ENCODE results near the gene MED27. TPM values are rescaled to one million over a fixed set of nuclear protein-coding genes. Genes with fewer than 3 reads are reported as not detected.

Gene MED27
- total and polyA plus RNA-seq, 2 of the 13 experiments (the other 11 are each of a cell fraction or from before 2014, with no cell fraction given): 16.9 to 19.0 TPM

DNA sequence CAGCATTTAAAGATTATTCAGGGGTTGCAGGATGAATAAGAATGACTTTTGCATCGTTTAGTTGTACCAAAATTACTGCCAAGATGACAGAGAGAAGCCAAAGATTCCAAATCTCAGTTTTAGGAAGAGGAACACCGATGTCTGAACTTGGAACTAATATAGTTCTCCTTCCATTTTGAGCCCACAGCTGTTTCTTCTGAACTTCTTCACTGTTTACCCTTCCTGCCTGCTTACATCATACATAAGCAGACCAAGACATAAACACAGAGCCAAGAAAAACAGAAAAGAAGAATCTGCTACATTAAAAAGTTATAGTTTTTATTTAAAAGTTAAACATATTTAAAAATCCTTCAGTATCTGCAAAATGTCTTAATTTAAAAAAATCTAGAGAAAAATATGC lies 192.8 kb downstream of the MED27 start (continued):
- TF ChIP-seq ZIK1 (CRISPR knock-in tag; IDR thresholded peaks at IDR 0.05; ENCODE audit: borderline replicate concordance, low read depth) (no peak), CENPX (CRISPR knock-in tag; IDR thresholded peaks at IDR 0.05) (no peak), ZBTB1 (CRISPR knock-in tag; IDR thresholded peaks at IDR 0.05; ENCODE audit: borderline replicate concordance) (no peak)

DNA sequence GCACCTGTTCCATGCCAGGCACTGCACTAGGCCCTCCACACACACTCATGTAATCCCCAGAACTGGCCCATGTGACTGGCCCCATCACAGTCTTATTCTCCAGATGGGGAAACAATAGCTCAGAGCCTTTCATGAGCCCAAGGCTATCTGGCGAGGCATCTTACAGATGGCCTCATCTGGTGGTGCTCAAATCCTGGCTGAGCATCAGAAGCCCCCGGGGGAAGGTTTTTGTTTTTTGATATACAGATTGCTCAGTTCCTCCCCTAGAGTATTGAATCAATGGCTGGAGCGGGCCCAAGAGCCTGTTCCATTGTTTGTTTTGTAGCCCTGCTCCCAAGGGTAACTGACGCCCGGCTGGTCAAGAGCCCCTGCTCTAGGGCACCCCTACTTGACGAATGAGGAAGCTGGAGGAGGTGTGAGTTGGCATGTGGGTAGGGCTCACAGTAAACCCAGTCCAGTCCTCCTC lies 194.5 kb downstream of the MED27 start:
- no TSS peak for BruUV-seq (replicated peaks)
- no peak for FAIRE-seq
- POLR2A ChIA-PET: no interaction called here
- Histone ChIP-seq H4K20me1 (ENCODE audit: insufficient read depth, low read length) (no peaks in the 10 kb centered on the region), H3K27me3 (ENCODE audit: control insufficient read depth in 1 of 2, insufficient read depth in 2 of 2, low read length in 2 of 2) (no peaks in the 10 kb centered on the region), H3K9ac (ENCODE audit: insufficient read depth, low read depth, low read length) (no peak overlapping the region), H3K4me1 (ENCODE audit: insufficient read depth, low read length) (no peaks in the 10 kb centered on the region), H3K9me3 (ENCODE audit: low read length) (no peaks in the 10 kb centered on the region), H2AFZ (ENCODE audit: low read length) (no peak overlapping the region), H3K79me2 (ENCODE audit: insufficient read depth, low read length) (no peaks in the 10 kb centered on the region), H3K27ac (ENCODE audit: extremely low read length, insufficient read depth, low read length) (no peak overlapping the region), H3K36me3 (replicated peaks in 1 of 2; ENCODE audit: control insufficient read depth in 1 of 2, insufficient read depth in 2 of 2, low read length in 2 of 2) (no peaks in the 10 kb centered on the region), H3K4me2 (ENCODE audit: low read depth, low read length) (no peak overlapping the region), H3K4me3 (replicated peaks in 1 of 3; ENCODE audit: insufficient read depth in 1 of 3, low read depth in 2 of 3, low read length in 3 of 3) (no peak overlapping the region)
- WGBS (ENCODE audit: low lambda C conversion rate): 97% methylated on average over 5 of the region's 6 CpGs
- no peak for ATAC-seq
- CTCF ChIA-PET (ENCODE audit: low intra/inter-chr PET ratio, low total read pairs): no interaction called here
- no peak for DNase-seq (ENCODE audit: low spot score)
- in situ Hi-C loops (cut with HindIII; ENCODE audit: extremely low pct_ligation_motif_present, low pct_unique_long_range_greater_than_20kb): no loop called here
- intact Hi-C loops (cut with micrococcal nuclease; ENCODE audit: unreplicated experiment): no loop called here
- TF ChIP-seq ELF4 (CRISPR knock-in tag; IDR thresholded peaks at IDR 0.05; ENCODE audit: borderline replicate concordance) (no peak), YEATS4 (CRISPR knock-in tag; IDR thresholded peaks at IDR 0.05; ENCODE audit: borderline replicate concordance) (no peak), ZNF383 (CRISPR knock-in tag; IDR thresholded peaks at IDR 0.05; ENCODE audit: borderline replicate concordance) (no peak), ZNF709 (CRISPR knock-in tag; IDR thresholded peaks at IDR 0.05) (no peak), ZNF33B (CRISPR knock-in tag; IDR thresholded peaks at IDR 0.05) (no peak), ASH2L (IDR thresholded peaks at IDR 0.05; ENCODE audit: insufficient read length, low read depth, low read length) (no peak)
- TF ChIP-seq, protein P1, sequence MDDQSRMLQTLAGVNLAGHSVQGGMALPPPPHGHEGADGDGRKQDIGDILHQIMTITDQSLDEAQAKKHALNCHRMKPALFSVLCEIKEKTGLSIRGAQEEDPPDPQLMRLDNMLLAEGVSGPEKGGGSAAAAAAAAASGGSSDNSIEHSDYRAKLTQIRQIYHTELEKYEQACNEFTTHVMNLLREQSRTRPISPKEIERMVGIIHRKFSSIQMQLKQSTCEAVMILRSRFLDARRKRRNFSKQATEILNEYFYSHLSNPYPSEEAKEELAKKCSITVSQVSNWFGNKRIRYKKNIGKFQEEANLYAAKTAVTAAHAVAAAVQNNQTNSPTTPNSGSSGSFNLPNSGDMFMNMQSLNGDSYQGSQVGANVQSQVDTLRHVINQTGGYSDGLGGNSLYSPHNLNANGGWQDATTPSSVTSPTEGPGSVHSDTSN (CRISPR knock-in tag; IDR thresholded peaks at IDR 0.05; ENCODE audit: borderline replicate concordance): no peak
- TF ChIP-seq, protein P2, sequence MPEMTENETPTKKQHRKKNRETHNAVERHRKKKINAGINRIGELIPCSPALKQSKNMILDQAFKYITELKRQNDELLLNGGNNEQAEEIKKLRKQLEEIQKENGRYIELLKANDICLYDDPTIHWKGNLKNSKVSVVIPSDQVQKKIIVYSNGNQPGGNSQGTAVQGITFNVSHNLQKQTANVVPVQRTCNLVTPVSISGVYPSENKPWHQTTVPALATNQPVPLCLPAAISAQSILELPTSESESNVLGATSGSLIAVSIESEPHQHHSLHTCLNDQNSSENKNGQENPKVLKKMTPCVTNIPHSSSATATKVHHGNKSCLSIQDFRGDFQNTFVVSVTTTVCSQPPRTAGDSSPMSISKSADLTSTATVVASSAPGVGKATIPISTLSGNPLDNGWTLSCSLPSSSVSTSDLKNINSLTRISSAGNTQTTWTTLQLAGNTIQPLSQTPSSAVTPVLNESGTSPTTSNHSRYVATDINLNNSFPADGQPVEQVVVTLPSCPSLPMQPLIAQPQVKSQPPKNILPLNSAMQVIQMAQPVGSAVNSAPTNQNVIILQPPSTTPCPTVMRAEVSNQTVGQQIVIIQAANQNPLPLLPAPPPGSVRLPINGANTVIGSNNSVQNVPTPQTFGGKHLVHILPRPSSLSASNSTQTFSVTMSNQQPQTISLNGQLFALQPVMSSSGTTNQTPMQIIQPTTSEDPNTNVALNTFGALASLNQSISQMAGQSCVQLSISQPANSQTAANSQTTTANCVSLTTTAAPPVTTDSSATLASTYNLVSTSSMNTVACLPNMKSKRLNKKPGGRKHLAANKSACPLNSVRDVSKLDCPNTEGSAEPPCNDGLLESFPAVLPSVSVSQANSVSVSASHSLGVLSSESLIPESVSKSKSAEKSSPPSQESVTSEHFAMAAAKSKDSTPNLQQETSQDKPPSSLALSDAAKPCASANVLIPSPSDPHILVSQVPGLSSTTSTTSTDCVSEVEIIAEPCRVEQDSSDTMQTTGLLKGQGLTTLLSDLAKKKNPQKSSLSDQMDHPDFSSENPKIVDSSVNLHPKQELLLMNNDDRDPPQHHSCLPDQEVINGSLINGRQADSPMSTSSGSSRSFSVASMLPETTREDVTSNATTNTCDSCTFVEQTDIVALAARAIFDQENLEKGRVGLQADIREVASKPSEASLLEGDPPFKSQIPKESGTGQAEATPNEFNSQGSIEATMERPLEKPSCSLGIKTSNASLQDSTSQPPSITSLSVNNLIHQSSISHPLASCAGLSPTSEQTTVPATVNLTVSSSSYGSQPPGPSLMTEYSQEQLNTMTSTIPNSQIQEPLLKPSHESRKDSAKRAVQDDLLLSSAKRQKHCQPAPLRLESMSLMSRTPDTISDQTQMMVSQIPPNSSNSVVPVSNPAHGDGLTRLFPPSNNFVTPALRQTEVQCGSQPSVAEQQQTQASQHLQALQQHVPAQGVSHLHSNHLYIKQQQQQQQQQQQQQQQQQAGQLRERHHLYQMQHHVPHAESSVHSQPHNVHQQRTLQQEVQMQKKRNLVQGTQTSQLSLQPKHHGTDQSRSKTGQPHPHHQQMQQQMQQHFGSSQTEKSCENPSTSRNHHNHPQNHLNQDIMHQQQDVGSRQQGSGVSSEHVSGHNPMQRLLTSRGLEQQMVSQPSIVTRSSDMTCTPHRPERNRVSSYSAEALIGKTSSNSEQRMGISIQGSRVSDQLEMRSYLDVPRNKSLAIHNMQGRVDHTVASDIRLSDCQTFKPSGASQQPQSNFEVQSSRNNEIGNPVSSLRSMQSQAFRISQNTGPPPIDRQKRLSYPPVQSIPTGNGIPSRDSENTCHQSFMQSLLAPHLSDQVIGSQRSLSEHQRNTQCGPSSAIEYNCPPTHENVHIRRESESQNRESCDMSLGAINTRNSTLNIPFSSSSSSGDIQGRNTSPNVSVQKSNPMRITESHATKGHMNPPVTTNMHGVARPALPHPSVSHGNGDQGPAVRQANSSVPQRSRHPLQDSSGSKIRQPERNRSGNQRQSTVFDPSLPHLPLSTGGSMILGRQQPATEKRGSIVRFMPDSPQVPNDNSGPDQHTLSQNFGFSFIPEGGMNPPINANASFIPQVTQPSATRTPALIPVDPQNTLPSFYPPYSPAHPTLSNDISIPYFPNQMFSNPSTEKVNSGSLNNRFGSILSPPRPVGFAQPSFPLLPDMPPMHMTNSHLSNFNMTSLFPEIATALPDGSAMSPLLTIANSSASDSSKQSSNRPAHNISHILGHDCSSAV (CRISPR knock-in tag; IDR thresholded peaks at IDR 0.05; ENCODE audit: borderline replicate concordance): no peak
- TF ChIP-seq, protein P3, sequence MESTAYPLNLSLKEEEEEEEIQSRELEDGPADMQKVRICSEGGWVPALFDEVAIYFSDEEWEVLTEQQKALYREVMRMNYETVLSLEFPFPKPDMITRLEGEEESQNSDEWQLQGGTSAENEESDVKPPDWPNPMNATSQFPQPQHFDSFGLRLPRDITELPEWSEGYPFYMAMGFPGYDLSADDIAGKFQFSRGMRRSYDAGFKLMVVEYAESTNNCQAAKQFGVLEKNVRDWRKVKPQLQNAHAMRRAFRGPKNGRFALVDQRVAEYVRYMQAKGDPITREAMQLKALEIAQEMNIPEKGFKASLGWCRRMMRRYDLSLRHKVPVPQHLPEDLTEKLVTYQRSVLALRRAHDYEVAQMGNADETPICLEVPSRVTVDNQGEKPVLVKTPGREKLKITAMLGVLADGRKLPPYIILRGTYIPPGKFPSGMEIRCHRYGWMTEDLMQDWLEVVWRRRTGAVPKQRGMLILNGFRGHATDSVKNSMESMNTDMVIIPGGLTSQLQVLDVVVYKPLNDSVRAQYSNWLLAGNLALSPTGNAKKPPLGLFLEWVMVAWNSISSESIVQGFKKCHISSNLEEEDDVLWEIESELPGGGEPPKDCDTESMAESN (CRISPR knock-in tag; conservative IDR thresholded peaks at IDR 0.05): no peak
